ENCODE data around the gene GULP1.

DNA sequence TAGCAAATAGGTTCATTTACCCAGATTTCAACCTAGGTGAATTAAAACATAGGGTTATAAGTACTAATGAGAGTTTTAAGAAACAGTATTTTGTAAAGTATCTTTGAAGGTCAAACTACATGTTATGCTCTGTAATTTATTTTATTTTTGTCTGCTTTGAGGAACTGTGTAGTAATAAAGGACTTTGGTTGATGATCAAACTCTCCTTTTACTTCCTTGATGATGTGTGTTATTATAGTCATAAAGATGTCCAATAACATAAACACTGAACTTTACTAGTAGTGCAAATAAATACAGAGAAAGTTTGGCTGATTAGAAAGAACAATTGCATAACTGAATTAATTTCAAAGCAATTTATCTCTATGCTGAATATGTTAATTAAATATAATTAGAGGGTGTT lies 6.3 kb downstream of the GULP1 start:
- TF ChIP-seq, protein P1, sequence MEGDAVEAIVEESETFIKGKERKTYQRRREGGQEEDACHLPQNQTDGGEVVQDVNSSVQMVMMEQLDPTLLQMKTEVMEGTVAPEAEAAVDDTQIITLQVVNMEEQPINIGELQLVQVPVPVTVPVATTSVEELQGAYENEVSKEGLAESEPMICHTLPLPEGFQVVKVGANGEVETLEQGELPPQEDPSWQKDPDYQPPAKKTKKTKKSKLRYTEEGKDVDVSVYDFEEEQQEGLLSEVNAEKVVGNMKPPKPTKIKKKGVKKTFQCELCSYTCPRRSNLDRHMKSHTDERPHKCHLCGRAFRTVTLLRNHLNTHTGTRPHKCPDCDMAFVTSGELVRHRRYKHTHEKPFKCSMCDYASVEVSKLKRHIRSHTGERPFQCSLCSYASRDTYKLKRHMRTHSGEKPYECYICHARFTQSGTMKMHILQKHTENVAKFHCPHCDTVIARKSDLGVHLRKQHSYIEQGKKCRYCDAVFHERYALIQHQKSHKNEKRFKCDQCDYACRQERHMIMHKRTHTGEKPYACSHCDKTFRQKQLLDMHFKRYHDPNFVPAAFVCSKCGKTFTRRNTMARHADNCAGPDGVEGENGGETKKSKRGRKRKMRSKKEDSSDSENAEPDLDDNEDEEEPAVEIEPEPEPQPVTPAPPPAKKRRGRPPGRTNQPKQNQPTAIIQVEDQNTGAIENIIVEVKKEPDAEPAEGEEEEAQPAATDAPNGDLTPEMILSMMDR (IDR thresholded peaks at IDR 0.05) = no peak
- TF ChIP-seq POLR2A (IDR thresholded peaks at IDR 0.05) (no peak), POLR2AphosphoS5 (IDR thresholded peaks at IDR 0.05) (peak in 2 of 3 donors; percentile 23 to 26)
